22Rv1 (cell line): Measurements from ENCODE around the gene ACER3.
"Not testable (repeated sequence)": the region's sequence is repeated elsewhere in the genome, so short reads cannot be mapped to it uniquely, and the experiment has no call there.

Source experiments
- H3K27ac ChIP-seq: fragments of 450-650 bp; 2 replicates; pipeline ENCODE4 v1.5.1; 2017
- CTCF ChIP-seq: fragments of 450-650 bp; IDR thresholded peaks from 2 replicates; pipeline ENCODE4 v1.5.1; 2017; ENCODE audit warnings: mild to moderate bottlenecking
- ZFX ChIP-seq: fragments of 450-650 bp; IDR thresholded peaks from 2 replicates; pipeline ENCODE4 v1.6.1; 2017; ENCODE audit warnings: antibody characterized with exemption, borderline replicate concordance

Gene ACER3

GRCh38 chr11:76850130-76850529 lies 10.6 kb upstream of the ACER3 start:
- no peak for TF ChIP-seq ZFX
- TF ChIP-seq CTCF, result no peak
- no peak overlapping the region for H3K27ac ChIP-seq

GRCh38 chr11:76850815-76851214 lies 9.9 kb upstream of the ACER3 start:
- TF ChIP-seq CTCF (no peak), ZFX (no peak)

GRCh38 chr11:76854709-76855108 lies 6.0 kb upstream of the ACER3 start:
- no peak overlapping the region for H3K27ac ChIP-seq
- no peak for TF ChIP-seq ZFX
- no peak for TF ChIP-seq CTCF

More at GRCh38 chr11:76850815-76851214, 9.9 kb upstream of the ACER3 start:
- no peak overlapping the region for H3K27ac ChIP-seq

DNA sequence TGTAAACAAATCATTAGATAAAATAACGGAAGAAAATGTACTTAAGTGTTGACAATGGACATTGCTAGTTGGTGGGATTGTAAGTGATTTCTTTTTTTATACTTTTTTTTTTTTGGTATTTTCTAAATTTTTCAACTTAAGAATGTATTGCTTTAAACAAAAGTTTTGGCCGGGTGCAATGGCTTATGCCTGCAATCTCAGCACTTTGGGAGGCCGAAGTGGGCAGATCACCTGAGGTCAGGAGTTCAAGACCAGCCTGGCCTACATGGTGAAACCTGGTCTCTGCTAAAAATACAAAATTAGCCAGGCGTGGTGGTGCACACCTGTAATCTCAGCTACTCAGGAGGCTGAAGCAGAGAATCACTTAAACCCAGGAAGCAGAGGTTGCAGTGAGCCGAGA lies 5.0 kb upstream of the ACER3 start:
- not testable (repeated sequence) for H3K27ac ChIP-seq

DNA sequence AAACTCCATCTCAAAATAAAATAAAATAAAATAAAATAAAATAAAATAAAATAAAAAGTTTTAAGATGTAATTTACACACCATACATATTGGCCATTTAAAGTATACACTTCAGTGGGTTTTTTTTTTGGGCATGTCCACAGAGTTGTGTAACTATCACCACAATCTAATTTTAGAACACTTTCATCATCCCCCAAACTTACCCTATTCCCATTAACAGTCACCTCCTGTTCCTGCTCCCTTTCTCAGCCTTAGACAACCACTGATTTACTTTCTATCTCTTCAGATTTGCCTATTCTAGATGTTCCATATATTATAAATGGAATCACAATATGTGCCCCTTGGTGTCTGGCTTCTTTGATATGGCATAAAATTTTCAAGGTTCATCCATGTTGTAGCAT lies 4.6 kb upstream of the ACER3 start:
- no peak overlapping the region for H3K27ac ChIP-seq
- no peak for TF ChIP-seq ZFX
- TF ChIP-seq CTCF, result no peak

GRCh38 chr11:76856571-76856970 lies 4.1 kb upstream of the ACER3 start:
- no peak for TF ChIP-seq CTCF
- TF ChIP-seq ZFX, result no peak
- no peak overlapping the region for H3K27ac ChIP-seq

- H3K27ac ChIP-seq, result no peak overlapping the region
- no peak for TF ChIP-seq CTCF
- TF ChIP-seq ZFX, result no peak
Observed at GRCh38 chr11:76857781-76858410, 2.8 kb upstream of the ACER3 start.

DNA sequence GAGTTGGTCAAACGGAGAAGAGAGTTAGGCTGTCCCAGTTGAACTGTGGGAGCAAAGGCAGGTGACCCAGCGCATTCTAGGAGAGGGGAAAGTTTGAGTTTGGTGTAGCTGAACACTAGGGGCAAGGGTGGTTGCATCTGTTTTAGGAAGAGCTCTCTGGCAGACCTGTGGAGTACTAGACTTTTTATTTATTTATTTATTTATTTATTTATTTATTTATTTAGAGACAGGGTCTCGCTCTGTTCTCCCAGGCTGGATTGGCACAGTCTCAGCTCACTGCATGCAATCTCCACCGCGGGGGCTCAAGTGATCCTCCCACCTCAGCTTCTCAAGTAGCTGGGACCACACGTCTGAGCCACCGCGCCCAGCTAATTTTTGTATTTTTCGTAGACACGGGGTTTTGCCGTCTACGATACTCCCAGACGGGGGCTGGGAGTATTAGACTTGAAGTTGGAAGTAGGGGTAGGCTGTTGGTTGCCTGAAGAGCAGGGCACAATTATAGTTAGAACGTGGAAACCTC lies 950 bp upstream of the ACER3 start:
- H3K27ac ChIP-seq, result peak overlapping the region; percentile 54
- TF ChIP-seq ZFX (no peak), CTCF (no peak)
